Gastrocnemius medialis (tissue), 4 donors: ENCODE measurements around the gene PCSK5. TPM values are rescaled to one million over a fixed set of nuclear protein-coding genes. Genes with fewer than 3 reads are reported as not detected.

Experiments
- ATAC-seq, 2 donors: fragments of 150-250 bp; one replicate each; pipeline ENCODE4 v1.9.1; 2016
- DNase-seq, 2 donors: peaks; one replicate each; pipeline ENCODE4 v3.0.0-alpha.2; 2019
- H3K27ac ChIP-seq, 4 donors: fragments of 200-600 bp; sonication (generic); 1 replicate in 1 of 4; 2 replicates in 3 of 4; pipeline ENCODE4 v1.5.1; 2016 to 2018; ENCODE audit warnings: mild to moderate bottlenecking in 2 of 4, moderate library complexity in 1 of 4
- H3K27me3 ChIP-seq, 3 donors: fragments of 200-600 bp; sonication (generic) in 2 of 3; 1 replicate in 1 of 3; 2 replicates in 2 of 3; pipeline versions ENCODE4 v1.5.1 to v1.6.0; 2016 to 2019; ENCODE audit warnings: mild to moderate bottlenecking in 1 of 3, moderate library complexity in 1 of 3
- H3K36me3 ChIP-seq, 2 donors: fragments of 200-600 bp; sonication (generic) in 1 of 2; one replicate each; pipeline ENCODE4 v1.5.1; 2017 to 2018
- H3K4me1 ChIP-seq, 2 donors: fragments of 200-600 bp; sonication (generic) in 1 of 2; one replicate each; pipeline ENCODE4 v1.5.1; 2016 to 2017; ENCODE audit warnings: mild to moderate bottlenecking in 2 of 2
- H3K4me3 ChIP-seq, 4 donors: fragments of 200-600 bp; sonication (generic) in 3 of 4; 1 replicate in 1 of 4; 2 replicates in 3 of 4; pipeline ENCODE4 v1.5.1; 2016 to 2019; ENCODE audit warnings: mild to moderate bottlenecking in 2 of 4
- H3K9me3 ChIP-seq, 3 donors: fragments of 200-600 bp; sonication (generic) in 2 of 3; 1 replicate in 1 of 3; 2 replicates in 2 of 3; pipeline ENCODE4 v1.5.1; 2016 to 2019
- POLR2A ChIP-seq, 2 donors: fragments of 450-650 bp; IDR thresholded peaks; one replicate each; pipeline ENCODE4 v1.6.1; 2017; ENCODE audit warnings: antibody characterized with exemption in 2 of 2, mild to moderate bottlenecking in 2 of 2, moderate library complexity in 2 of 2
- in situ Hi-C, 4 donors: fragments of 200-750 bp; cut with MboI; loops; one replicate each; pipeline versions ENCODE4 v1.15.0 to v1.8.0; 2017; ENCODE audit warnings: low sequenced_read_pairs in 4 of 4
- intact Hi-C: fragments of 100-400 bp; cut with DNase I; formaldehyde crosslinking; loops from one replicate; pipeline ENCODE4 v1.15.1; 2023; ENCODE audit warnings: low total_unique reads
- total RNA-seq, 4 donors: library from RNA; depleted of rRNA; stranded (reverse); fragments of >200 nt; gene quantifications; one replicate each; pipeline versions ENCODE4 v1.1.0 to v1.2.3, GENCODE V29; 2016
- TF ChIP-seq, protein P1 (sequence below), 5 experiments: fragments of 450-650 bp in 3 of 5; fragments of 200-600 bp in 2 of 5; sonication (generic) in 2 of 5; IDR thresholded peaks in 4 of 5; conservative IDR thresholded peaks in 1 of 5; 1 replicate in 4 of 5; 2 replicates in 1 of 5; pipeline ENCODE4 v1.5.1; 2016 to 2019; ENCODE audit warnings: antibody characterized with exemption in 5 of 5, mild to moderate bottlenecking in 3 of 5, moderate library complexity in 3 of 5

Gene PCSK5
- total RNA-seq, 4 donors from 2014 or later, result 1.3 to 8.3 (median 3.2) TPM

DNA sequence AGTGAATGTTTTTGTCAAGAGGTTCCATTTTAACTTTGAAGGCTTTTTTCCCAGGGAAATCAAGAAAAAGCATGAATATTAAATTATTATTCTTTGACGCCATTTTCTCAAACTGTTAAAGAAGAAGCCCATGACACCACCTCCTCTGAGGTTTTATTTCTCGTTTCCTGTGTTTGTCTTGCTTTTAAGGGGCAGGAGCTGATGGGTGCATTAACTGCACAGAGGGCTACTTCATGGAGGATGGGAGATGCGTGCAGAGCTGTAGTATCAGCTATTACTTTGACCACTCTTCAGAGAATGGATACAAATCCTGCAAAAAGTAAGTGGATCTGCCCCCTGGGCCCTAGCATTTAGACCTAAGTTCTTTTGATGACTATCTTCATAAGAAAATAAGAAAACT lies 298.4 kb downstream of the PCSK5 start:
- intact Hi-C loops, result no loop called here
- H3K9me3 ChIP-seq, result no peaks in the 10 kb centered on the region
- in situ Hi-C loops, result no loop called here

DNA sequence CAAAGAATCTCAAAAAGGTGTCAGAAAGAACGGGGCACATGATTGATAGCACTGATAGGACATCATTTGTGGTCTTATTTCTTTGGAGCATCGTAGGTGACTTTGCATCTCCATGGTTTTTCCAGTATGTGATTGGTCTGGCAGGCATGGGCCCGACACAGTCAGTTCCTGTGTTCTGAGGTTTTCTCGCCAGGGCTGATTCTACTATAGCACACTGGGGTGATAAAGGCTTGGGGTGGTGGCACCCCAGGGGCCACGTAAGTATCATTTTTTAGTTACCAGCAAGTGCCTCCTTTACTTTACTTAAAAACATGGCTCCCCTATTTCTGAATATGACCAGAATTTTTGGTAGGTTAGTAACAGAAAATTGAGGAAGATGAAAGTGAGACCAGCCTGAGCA lies 301.0 kb downstream of the PCSK5 start:
- Histone ChIP-seq H3K4me3 (no peak overlapping the region), H3K36me3 (no peaks in the 10 kb centered on the region), H3K27me3 (no peaks in the 10 kb centered on the region), H3K27ac (no peak overlapping the region), H3K9me3 (no peaks in the 10 kb centered on the region), H3K4me1 (no peaks in the 10 kb centered on the region)
- ATAC-seq (no peak), DNase-seq (no peak)
- no peak for TF ChIP-seq POLR2A (IDR thresholded peaks at IDR 0.05)
- TF ChIP-seq, protein P1, sequence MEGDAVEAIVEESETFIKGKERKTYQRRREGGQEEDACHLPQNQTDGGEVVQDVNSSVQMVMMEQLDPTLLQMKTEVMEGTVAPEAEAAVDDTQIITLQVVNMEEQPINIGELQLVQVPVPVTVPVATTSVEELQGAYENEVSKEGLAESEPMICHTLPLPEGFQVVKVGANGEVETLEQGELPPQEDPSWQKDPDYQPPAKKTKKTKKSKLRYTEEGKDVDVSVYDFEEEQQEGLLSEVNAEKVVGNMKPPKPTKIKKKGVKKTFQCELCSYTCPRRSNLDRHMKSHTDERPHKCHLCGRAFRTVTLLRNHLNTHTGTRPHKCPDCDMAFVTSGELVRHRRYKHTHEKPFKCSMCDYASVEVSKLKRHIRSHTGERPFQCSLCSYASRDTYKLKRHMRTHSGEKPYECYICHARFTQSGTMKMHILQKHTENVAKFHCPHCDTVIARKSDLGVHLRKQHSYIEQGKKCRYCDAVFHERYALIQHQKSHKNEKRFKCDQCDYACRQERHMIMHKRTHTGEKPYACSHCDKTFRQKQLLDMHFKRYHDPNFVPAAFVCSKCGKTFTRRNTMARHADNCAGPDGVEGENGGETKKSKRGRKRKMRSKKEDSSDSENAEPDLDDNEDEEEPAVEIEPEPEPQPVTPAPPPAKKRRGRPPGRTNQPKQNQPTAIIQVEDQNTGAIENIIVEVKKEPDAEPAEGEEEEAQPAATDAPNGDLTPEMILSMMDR (IDR thresholded peaks at IDR 0.05 in 4 of 5, conservative IDR thresholded peaks at IDR 0.05 in 1 of 5), result no peak
- intact Hi-C loops (no loop called here), in situ Hi-C loops (no loop called here)

More for the DNA sequence above, 298.4 kb downstream of the PCSK5 start:
- Histone ChIP-seq H3K4me1 (no peaks in the 10 kb centered on the region), H3K36me3 (no peaks in the 10 kb centered on the region), H3K27ac (no peak overlapping the region), H3K27me3 (no peaks in the 10 kb centered on the region), H3K4me3 (no peak overlapping the region)
- ATAC-seq (no peak), DNase-seq (no peak)
- TF ChIP-seq, protein P1 (IDR thresholded peaks at IDR 0.05 in 4 of 5, conservative IDR thresholded peaks at IDR 0.05 in 1 of 5), result no peak
- no peak for TF ChIP-seq POLR2A (IDR thresholded peaks at IDR 0.05)

DNA sequence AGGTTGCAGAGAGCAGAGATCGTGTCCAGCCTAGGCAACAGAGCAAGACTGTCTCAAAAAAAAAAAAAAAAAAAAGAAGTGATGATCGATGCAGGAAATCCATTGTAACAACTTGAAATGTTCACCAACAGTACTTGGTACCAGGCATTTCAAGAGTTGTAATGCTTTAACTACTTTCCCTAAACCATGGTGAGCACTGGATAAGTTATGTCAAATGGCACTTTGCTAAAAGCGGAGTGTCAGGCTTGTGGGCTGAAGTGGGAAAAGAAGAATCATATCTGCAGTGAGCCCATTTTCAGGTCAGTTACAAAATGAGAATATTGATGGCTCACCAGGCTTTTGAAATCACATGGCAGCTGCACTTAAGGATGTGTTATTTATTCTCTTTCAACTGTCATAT lies 301.5 kb downstream of the PCSK5 start:
- in situ Hi-C loops (no loop called here), intact Hi-C loops (no loop called here)
- Histone ChIP-seq H3K4me1 (no peaks in the 10 kb centered on the region), H3K27me3 (no peaks in the 10 kb centered on the region), H3K4me3 (no peak overlapping the region), H3K36me3 (no peaks in the 10 kb centered on the region), H3K9me3 (no peaks in the 10 kb centered on the region), H3K27ac (no peak overlapping the region)
- no peak for TF ChIP-seq POLR2A (IDR thresholded peaks at IDR 0.05)
- TF ChIP-seq, protein P1 (IDR thresholded peaks at IDR 0.05 in 4 of 5, conservative IDR thresholded peaks at IDR 0.05 in 1 of 5), result no peak
- DNase-seq, result no peak
- no peak for ATAC-seq

DNA sequence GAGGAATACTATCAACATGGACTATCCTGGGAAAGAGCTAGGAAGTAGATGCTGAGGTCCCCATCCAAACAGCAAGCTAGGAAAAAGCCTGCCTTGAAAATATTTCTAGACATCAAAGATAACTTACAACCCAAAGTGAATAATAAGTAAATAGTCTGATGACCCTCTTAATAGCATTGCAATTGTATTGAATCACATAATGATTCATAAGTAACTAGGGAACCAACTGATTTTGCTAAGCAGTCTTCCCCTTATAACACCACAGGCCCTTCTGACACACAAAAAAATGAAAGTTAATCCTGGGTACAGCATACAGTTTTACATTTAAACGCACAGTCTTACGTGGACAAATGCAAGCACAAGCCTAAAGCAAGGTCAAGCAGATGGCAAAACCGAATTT lies 304.4 kb downstream of the PCSK5 start:
- Histone ChIP-seq H3K36me3 (no peaks in the 10 kb centered on the region), H3K27me3 (no peaks in the 10 kb centered on the region), H3K4me1 (no peaks in the 10 kb centered on the region), H3K4me3 (no peak overlapping the region), H3K9me3 (no peaks in the 10 kb centered on the region), H3K27ac (no peak overlapping the region)
- no peak for ATAC-seq
- TF ChIP-seq, protein P1 (IDR thresholded peaks at IDR 0.05 in 4 of 5, conservative IDR thresholded peaks at IDR 0.05 in 1 of 5), result no peak
- no peak for TF ChIP-seq POLR2A (IDR thresholded peaks at IDR 0.05)
- DNase-seq, result no peak
- in situ Hi-C loops, result no loop called here
- intact Hi-C loops, result no loop called here

DNA sequence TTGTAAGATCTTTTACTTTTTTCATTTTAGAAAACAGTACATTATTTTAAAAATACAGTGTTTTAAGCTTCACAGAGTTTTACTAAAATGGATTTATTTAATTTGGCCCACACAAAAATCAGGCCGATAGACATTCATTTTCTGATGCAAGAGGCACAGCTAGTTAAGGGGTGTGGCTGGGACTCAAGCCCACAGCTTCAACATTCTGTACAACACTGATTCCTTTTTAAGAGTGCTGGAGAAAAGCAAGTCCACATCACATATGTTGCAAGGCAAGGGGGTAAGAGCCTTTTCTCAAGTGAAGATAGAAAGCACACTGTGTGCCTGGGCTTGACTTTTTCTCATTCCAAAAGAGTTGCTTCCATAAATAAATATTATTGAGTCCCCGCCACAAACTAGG lies 307.9 kb downstream of the PCSK5 start:
- Histone ChIP-seq H3K27ac (no peak overlapping the region), H3K4me3 (no peak overlapping the region), H3K9me3 (no peaks in the 10 kb centered on the region), H3K36me3 (no peaks in the 10 kb centered on the region), H3K27me3 (no peaks in the 10 kb centered on the region), H3K4me1 (no peaks in the 10 kb centered on the region)
- in situ Hi-C loops (no loop called here), intact Hi-C loops (no loop called here)
- ATAC-seq (no peak), DNase-seq (no peak)
- TF ChIP-seq, protein P1 (IDR thresholded peaks at IDR 0.05 in 4 of 5, conservative IDR thresholded peaks at IDR 0.05 in 1 of 5), result no peak
- no peak for TF ChIP-seq POLR2A (IDR thresholded peaks at IDR 0.05)
